ENCODE results near the gene SYCE1.
"Not testable (repeated sequence)": the region's sequence is repeated elsewhere in the genome, so short reads cannot be mapped to it uniquely, and the experiment has no call there.

SYCE1 gene

GRCh38 chr10:133525444-133525843 is 39.9 kb downstream of the SYCE1 start:
- Histone ChIP-seq H3K9ac (no peak overlapping the region), H4K20me1 (ENCODE audit: insufficient read depth) (no peaks in the 10 kb centered on the region), H3K27me3 (ENCODE audit: insufficient read depth, low read depth) (peaks cover 9% of the 10 kb centered on the region), H3K79me2 (ENCODE audit: insufficient read depth, low read depth) (no peaks in the 10 kb centered on the region), H3K4me1 (ENCODE audit: low read depth, poor library complexity, severe bottlenecking) (no peaks in the 10 kb centered on the region), H3K27ac (no peak overlapping the region), H2AFZ (ENCODE audit: low read depth) (no peak overlapping the region), H3K36me3 (ENCODE audit: insufficient read depth) (no peaks in the 10 kb centered on the region), H3K4me3 (IDR thresholded peaks at IDR 0.05; ENCODE audit: insufficient read depth, low read depth, low read length) (no peak overlapping the region), H3K4me2 (no peak overlapping the region)
- TF ChIP-seq CTCF (conservative IDR thresholded peaks at IDR 0.05; ENCODE audit: low read depth, low read length): no peak

- Histone ChIP-seq H3K4me3 (IDR thresholded peaks at IDR 0.05; ENCODE audit: insufficient read depth, low read depth, low read length) (no peak overlapping the region), H3K36me3 (ENCODE audit: insufficient read depth) (no peaks in the 10 kb centered on the region), H3K9ac (no peak overlapping the region), H3K79me2 (ENCODE audit: insufficient read depth, low read depth) (no peaks in the 10 kb centered on the region), H4K20me1 (ENCODE audit: insufficient read depth) (no peaks in the 10 kb centered on the region), H3K4me2 (no peak overlapping the region), H3K27me3 (ENCODE audit: insufficient read depth, low read depth) (peaks cover 6% of the 10 kb centered on the region), H2AFZ (ENCODE audit: low read depth) (no peak overlapping the region), H3K4me1 (ENCODE audit: low read depth, poor library complexity, severe bottlenecking) (no peaks in the 10 kb centered on the region), H3K27ac (no peak overlapping the region)
- TF ChIP-seq CTCF (conservative IDR thresholded peaks at IDR 0.05; ENCODE audit: low read depth, low read length): no peak
These were observed 41.7 kb downstream of the SYCE1 start for GRCh38 chr10:133523631-133524203.

- no peak overlapping the region for H3K4me3 ChIP-seq (IDR thresholded peaks at IDR 0.05; ENCODE audit: insufficient read depth, low read depth, low read length)
- peak overlapping the region; percentile 38; the same call in 1 of the 2 replicates for H3K9ac ChIP-seq
- H3K36me3 ChIP-seq (ENCODE audit: insufficient read depth): no peaks in the 10 kb centered on the region
- H2AFZ ChIP-seq (ENCODE audit: low read depth): peak overlapping the region; percentile 63
- no peak overlapping the region for H3K27ac ChIP-seq
- peak overlapping the region; percentile 20 for H3K4me2 ChIP-seq
- no peaks in the 10 kb centered on the region for H4K20me1 ChIP-seq (ENCODE audit: insufficient read depth)
- H3K79me2 ChIP-seq (ENCODE audit: insufficient read depth, low read depth): no peaks in the 10 kb centered on the region
- TF ChIP-seq CTCF (conservative IDR thresholded peaks at IDR 0.05; ENCODE audit: low read depth, low read length): peak; percentile 83
- H3K27me3 ChIP-seq (ENCODE audit: insufficient read depth, low read depth): peaks cover 6% of the 10 kb centered on the region
- H3K4me1 ChIP-seq (ENCODE audit: low read depth, poor library complexity, severe bottlenecking): no peaks in the 10 kb centered on the region
These were observed 45.1 kb downstream of the SYCE1 start for GRCh38 chr10:133520193-133520738.

GRCh38 chr10:133518517-133518916 is 46.9 kb downstream of the SYCE1 start:
- H3K27me3 ChIP-seq (ENCODE audit: insufficient read depth, low read depth); H3K79me2 ChIP-seq (ENCODE audit: insufficient read depth, low read depth); H3K4me2 ChIP-seq; H3K4me3 ChIP-seq (IDR thresholded peaks at IDR 0.05; ENCODE audit: insufficient read depth, low read depth, low read length); H4K20me1 ChIP-seq (ENCODE audit: insufficient read depth); H3K9ac ChIP-seq; H3K36me3 ChIP-seq (ENCODE audit: insufficient read depth); H3K4me1 ChIP-seq (ENCODE audit: low read depth, poor library complexity, severe bottlenecking); H2AFZ ChIP-seq (ENCODE audit: low read depth); H3K27ac ChIP-seq: not testable (repeated sequence)

- H3K27me3 ChIP-seq (ENCODE audit: insufficient read depth, low read depth): no peaks in the 10 kb centered on the region; the same call in 1 of the 2 replicates
- TF ChIP-seq CTCF (conservative IDR thresholded peaks at IDR 0.05; ENCODE audit: low read depth, low read length): no peak
- H3K4me1 ChIP-seq (ENCODE audit: low read depth, poor library complexity, severe bottlenecking): no peaks in the 10 kb centered on the region
- no peaks in the 10 kb centered on the region for H3K36me3 ChIP-seq (ENCODE audit: insufficient read depth)
- no peak overlapping the region for H3K4me3 ChIP-seq (IDR thresholded peaks at IDR 0.05; ENCODE audit: insufficient read depth, low read depth, low read length)
- no peak overlapping the region for H3K9ac ChIP-seq
- H3K27ac ChIP-seq: no peak overlapping the region
- no peaks in the 10 kb centered on the region for H4K20me1 ChIP-seq (ENCODE audit: insufficient read depth)
- no peak overlapping the region for H2AFZ ChIP-seq (ENCODE audit: low read depth)
- no peaks in the 10 kb centered on the region for H3K79me2 ChIP-seq (ENCODE audit: insufficient read depth, low read depth)
- H3K4me2 ChIP-seq: no peak overlapping the region
These were observed 49.3 kb downstream of the SYCE1 start for GRCh38 chr10:133516057-133516456.

All from KMS-11 (cell line).